Measurements from ENCODE around the gene NRG3. TPM values are rescaled to one million over a fixed set of nuclear protein-coding genes. Genes with fewer than 3 reads are reported as not detected.
"Not testable (repeated sequence)": the region's sequence is repeated elsewhere in the genome, so short reads cannot be mapped to it uniquely, and the experiment has no call there.

The NRG3 gene
- total RNA-seq, 1 donor from 2014 or later: not detected

DNA sequence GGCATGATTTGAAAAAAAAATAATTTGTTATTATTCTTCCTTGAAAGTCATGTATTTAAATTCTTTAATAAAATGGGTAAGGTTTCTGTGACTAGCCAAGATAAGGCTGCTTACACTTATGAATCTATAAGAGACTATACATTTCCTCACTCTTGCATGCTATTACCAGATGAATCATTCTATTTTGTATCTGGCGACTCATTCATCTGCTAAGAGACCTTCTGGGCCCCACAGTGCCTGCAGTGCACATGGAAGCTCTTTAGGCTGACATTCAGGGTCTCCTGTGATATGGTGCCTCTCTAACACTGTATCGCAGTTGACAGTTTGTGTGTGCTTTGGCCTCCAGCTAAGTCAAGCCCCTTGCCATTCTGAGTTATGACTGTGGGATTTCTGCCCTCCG is 121.9 kb downstream of the NRG3 start:
- Mint-ChIP-seq H3K4me1 (ENCODE audit: low read depth) (no peaks in the 10 kb centered on the region), H3K36me3 (ENCODE audit: low read depth) (no peaks in the 10 kb centered on the region), H3K27ac (no peak overlapping the region), H3K4me3 (no peak overlapping the region), H3K9me3 (peaks cover 3% of the 10 kb centered on the region), H3K27me3 (ENCODE audit: insufficient read depth) (no peaks in the 10 kb centered on the region)
- intact Hi-C loops (cut with micrococcal nuclease): no loop called here
- no peak for DNase-seq (ENCODE audit: low spot score)

DNA sequence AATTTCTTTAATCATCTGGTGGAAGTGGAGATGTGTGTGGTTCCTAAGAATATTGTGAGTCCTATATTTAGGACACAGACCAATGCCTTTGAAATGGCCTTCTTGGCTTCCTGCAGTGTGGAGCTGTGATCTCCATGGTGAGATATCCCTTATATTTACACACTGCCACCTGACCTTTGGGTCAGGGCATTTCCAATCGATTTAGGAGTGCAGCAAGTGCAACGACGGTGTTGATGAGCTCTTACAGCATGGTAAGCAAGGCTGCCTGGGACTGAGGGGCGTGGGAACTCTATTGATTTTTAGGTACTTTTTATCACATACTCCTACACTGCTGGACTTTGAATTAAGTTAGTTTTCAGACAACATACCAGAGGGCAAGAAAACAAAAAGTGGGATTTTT is 146.0 kb downstream of the NRG3 start:
- Mint-ChIP-seq H3K27me3 (ENCODE audit: insufficient read depth) (no peaks in the 10 kb centered on the region), H3K4me1 (ENCODE audit: low read depth) (no peaks in the 10 kb centered on the region), H3K4me3 (no peak overlapping the region), H3K36me3 (ENCODE audit: low read depth) (no peaks in the 10 kb centered on the region), H3K9me3 (peaks cover 10% of the 10 kb centered on the region), H3K27ac (no peak overlapping the region)
- intact Hi-C loops (cut with micrococcal nuclease): no loop called here
- no peak for DNase-seq (ENCODE audit: low spot score)

DNA sequence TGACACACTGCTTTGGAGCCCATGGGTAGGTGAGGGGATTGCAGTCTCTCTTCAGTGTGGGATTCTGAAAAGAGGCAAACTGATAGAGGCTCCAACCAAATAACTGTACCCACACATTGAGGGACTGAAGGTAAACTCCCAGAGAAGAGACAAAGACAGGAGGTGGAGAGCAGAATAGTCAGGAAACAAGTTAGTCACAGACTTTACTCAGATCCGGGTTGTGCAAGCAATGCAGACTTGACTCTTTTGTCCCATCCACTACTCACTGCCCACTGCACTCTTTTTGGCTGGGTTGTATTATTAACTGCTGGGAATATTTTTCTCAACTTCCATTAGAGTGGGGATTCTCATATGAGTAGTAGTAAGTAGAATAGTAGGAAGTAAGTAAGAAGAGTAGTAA is 152.7 kb downstream of the NRG3 start:
- H3K4me3 Mint-ChIP-seq: no peak overlapping the region
- H3K27me3 Mint-ChIP-seq (ENCODE audit: insufficient read depth): no peaks in the 10 kb centered on the region
- no peaks in the 10 kb centered on the region for H3K4me1 Mint-ChIP-seq (ENCODE audit: low read depth)
- no peak for DNase-seq (ENCODE audit: low spot score)
- no peaks in the 10 kb centered on the region for H3K36me3 Mint-ChIP-seq (ENCODE audit: low read depth)
- intact Hi-C loops (cut with micrococcal nuclease): no loop called here
- peaks cover 6% of the 10 kb centered on the region for H3K9me3 Mint-ChIP-seq
- no peak overlapping the region for H3K27ac Mint-ChIP-seq

DNA sequence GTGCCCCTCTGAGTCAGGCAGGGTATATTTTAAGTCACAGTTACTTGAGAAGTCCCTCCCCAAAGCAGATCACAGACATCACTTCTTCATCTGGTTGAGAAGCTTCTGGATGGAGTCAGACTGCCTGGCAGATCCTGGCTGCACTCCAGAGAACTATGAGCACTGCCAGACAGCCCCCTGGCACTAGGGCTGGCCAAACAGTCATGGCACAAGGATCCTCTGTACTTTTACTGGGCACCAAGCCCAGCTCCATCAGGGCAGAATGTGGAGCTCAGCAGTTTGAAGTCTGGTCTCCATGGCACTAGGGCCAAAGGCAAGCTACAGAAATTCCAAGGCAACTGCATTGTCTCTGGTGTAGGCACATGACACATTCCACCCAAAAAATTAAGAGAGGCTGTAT is 162.1 kb downstream of the NRG3 start:
- H3K4me3 Mint-ChIP-seq: no peak overlapping the region
- H3K4me1 Mint-ChIP-seq (ENCODE audit: low read depth): no peaks in the 10 kb centered on the region
- H3K36me3 Mint-ChIP-seq (ENCODE audit: low read depth): no peaks in the 10 kb centered on the region
- no peak for DNase-seq (ENCODE audit: low spot score)
- no peak overlapping the region for H3K27ac Mint-ChIP-seq
- intact Hi-C loops (cut with micrococcal nuclease): no loop called here
- H3K9me3 Mint-ChIP-seq: no peaks in the 10 kb centered on the region
- no peaks in the 10 kb centered on the region for H3K27me3 Mint-ChIP-seq (ENCODE audit: insufficient read depth)

DNA sequence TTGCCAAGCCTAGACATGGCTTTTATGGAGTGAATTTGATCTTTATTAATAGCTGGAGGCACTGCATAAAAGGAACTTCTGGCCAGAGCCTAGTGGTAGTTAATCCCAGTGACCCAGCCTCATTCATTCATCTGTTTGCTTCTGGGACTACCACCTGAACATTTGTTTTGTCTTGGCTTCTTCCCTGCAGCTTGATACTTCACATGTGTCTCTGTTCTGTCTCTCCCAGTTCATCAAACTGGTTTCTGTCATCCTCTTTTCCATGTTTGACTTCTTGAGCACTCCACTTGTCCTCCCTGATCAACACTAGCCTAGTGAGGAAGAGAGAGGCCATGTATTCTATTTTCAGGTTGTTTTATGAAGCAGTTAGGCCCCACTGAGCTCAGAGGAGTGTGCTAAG is 163.6 kb downstream of the NRG3 start:
- intact Hi-C loops (cut with micrococcal nuclease): no loop called here
- no peaks in the 10 kb centered on the region for H3K9me3 Mint-ChIP-seq
- no peak overlapping the region for H3K4me3 Mint-ChIP-seq

DNA sequence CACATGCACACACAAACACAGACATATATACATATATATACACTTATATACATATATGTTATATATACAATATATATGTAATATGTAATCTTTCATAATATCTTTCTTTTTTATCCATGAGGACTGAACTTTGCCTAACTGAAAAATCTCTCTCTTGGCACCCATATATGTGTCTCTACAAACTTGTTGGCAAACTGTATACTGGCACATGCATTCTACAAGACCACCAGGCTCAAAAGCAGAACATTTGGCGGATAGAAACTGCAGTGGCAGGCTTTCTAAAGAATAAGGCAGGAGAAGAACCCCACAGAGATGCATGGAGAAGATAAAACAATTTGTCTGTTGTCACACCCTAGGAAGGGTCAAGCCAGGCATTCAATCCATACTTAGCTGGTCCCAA is 165.3 kb downstream of the NRG3 start:
- H3K27me3 Mint-ChIP-seq (ENCODE audit: insufficient read depth): no peaks in the 10 kb centered on the region
- H3K36me3 Mint-ChIP-seq (ENCODE audit: low read depth): no peaks in the 10 kb centered on the region
- DNase-seq (ENCODE audit: low spot score): no peak
- no peak overlapping the region for H3K4me3 Mint-ChIP-seq
- H3K4me1 Mint-ChIP-seq (ENCODE audit: low read depth): no peaks in the 10 kb centered on the region
- intact Hi-C loops (cut with micrococcal nuclease): no loop called here
- H3K9me3 Mint-ChIP-seq: no peaks in the 10 kb centered on the region
- no peak overlapping the region for H3K27ac Mint-ChIP-seq

More for the DNA sequence above, 163.6 kb downstream of the NRG3 start:
- H3K36me3 Mint-ChIP-seq (ENCODE audit: low read depth): no peaks in the 10 kb centered on the region
- H3K27me3 Mint-ChIP-seq (ENCODE audit: insufficient read depth): no peaks in the 10 kb centered on the region
- H3K4me1 Mint-ChIP-seq (ENCODE audit: low read depth): no peaks in the 10 kb centered on the region
- DNase-seq (ENCODE audit: low spot score): no peak
- H3K27ac Mint-ChIP-seq: no peak overlapping the region

DNA sequence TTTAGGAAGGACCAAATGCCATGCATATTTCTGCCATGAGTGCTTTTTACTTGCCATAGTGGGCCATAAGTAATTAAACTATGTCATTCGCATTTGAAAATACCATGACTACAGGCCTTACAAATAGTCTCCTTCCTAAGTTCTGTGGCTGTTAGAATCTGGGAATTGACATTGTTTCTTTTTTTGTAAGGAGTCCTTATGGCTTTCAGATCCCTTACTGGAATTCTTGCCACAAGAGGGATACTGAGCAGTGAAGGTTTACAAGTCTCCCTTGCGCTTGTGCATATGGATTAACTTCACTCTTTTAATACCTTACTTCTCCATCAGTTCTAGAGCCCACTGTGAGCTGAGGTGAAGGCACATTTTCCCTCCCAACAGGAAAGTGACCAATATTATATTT is 166.0 kb downstream of the NRG3 start:
- no peaks in the 10 kb centered on the region for H3K4me1 Mint-ChIP-seq (ENCODE audit: low read depth)
- H3K9me3 Mint-ChIP-seq: no peaks in the 10 kb centered on the region
- no peaks in the 10 kb centered on the region for H3K36me3 Mint-ChIP-seq (ENCODE audit: low read depth)
- no peak for DNase-seq (ENCODE audit: low spot score)
- H3K27me3 Mint-ChIP-seq (ENCODE audit: insufficient read depth): no peaks in the 10 kb centered on the region
- intact Hi-C loops (cut with micrococcal nuclease): no loop called here
- H3K27ac Mint-ChIP-seq: no peak overlapping the region
- no peak overlapping the region for H3K4me3 Mint-ChIP-seq

DNA sequence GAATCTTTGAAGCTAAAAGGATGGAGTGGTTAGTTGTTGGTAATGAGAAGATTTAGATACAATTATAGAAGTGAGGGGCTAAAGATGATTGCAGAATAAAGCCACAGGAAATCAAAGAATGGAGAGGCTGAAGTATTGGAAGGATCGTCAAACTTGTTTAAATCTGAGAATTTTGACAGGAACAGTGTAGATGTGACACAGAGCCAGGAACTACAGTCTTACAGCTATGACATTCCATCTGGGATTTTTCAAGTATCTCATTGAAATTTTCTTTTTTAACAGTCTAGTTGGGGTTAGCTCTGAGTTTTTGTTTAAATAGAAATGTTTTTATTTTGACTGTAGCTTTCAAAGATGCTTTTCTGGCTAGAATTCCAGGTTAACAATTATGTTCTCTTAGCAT is 181.4 kb downstream of the NRG3 start:
- Mint-ChIP-seq H3K4me3 (no peak overlapping the region), H3K27me3 (ENCODE audit: insufficient read depth) (no peaks in the 10 kb centered on the region), H3K4me1 (ENCODE audit: low read depth) (no peaks in the 10 kb centered on the region), H3K36me3 (ENCODE audit: low read depth) (no peaks in the 10 kb centered on the region), H3K27ac (no peak overlapping the region), H3K9me3 (no peaks in the 10 kb centered on the region)
- intact Hi-C loops (cut with micrococcal nuclease): no loop called here
- no peak for DNase-seq (ENCODE audit: low spot score)

DNA sequence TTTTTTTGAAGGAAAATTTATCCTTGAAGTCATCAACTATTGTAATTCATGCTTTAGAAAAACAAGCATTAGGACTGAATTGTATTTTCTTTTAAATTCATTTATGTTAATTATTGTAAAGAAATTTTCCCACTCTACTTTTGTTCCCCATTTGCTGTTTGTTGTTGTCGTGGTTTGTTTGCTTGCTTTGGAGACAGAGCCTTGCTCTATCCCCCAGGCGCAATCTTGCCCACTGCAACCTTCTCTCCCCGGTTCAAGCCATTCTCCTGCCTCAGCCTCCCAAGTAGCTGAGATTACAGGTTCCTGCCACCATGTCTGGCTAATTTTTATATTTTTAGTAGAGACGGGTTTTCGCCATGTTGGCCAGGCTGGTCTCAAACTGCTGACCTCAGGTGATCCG is 192.2 kb downstream of the NRG3 start:
- H3K4me3 Mint-ChIP-seq; intact Hi-C loops (cut with micrococcal nuclease); H3K27ac Mint-ChIP-seq; DNase-seq (ENCODE audit: low spot score); H3K27me3 Mint-ChIP-seq (ENCODE audit: insufficient read depth); H3K4me1 Mint-ChIP-seq (ENCODE audit: low read depth); H3K36me3 Mint-ChIP-seq (ENCODE audit: low read depth); H3K9me3 Mint-ChIP-seq: not testable (repeated sequence)

DNA sequence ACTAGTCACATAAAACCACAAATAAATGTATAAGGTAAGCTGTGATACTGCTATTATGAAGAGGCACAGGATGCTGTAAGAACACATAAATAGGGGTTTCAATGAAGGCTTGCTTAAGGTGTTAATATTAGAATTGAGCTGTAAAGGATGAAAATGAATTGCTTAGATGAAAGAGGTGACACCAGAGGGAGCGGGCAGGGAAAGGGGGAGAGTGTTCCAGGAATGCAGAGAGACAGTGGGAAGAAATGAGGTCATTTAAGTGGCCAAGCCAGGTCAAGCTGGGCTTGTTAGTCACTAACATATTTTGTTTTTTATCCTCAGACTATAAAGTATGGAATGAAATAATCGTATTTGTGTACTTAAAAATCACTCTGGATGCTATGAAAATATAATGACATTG is 193.5 kb downstream of the NRG3 start:
- DNase-seq (ENCODE audit: low spot score): no peak
- no peaks in the 10 kb centered on the region for H3K4me1 Mint-ChIP-seq (ENCODE audit: low read depth)
- H3K27ac Mint-ChIP-seq: no peak overlapping the region
- H3K4me3 Mint-ChIP-seq: no peak overlapping the region
- no peaks in the 10 kb centered on the region for H3K27me3 Mint-ChIP-seq (ENCODE audit: insufficient read depth)
- H3K36me3 Mint-ChIP-seq (ENCODE audit: low read depth): no peaks in the 10 kb centered on the region
- intact Hi-C loops (cut with micrococcal nuclease): no loop called here
- no peaks in the 10 kb centered on the region for H3K9me3 Mint-ChIP-seq

DNA sequence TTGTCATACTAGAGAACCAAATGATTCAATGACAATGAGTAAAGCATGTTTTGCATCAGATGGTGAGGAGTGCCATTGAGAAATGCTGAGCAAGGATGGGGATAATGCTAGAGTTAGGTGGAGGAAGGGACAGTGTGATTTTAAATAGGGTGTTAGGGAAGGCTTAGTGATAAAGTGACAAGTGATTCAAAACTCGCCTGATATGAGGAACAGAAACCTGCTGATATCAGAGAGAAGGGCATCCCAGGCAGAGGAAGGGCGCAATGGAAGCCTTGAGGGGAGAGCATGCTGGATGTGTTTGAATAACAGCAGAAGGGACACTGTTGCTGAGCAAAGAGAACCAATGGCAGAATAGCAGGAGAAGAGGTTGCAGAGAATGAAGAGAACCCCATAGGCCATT is 196.2 kb downstream of the NRG3 start:
- Mint-ChIP-seq H3K4me3 (no peak overlapping the region), H3K9me3 (peaks cover 3% of the 10 kb centered on the region), H3K4me1 (ENCODE audit: low read depth) (no peaks in the 10 kb centered on the region), H3K27ac (no peak overlapping the region), H3K36me3 (ENCODE audit: low read depth) (no peaks in the 10 kb centered on the region), H3K27me3 (ENCODE audit: insufficient read depth) (no peaks in the 10 kb centered on the region)
- DNase-seq (ENCODE audit: low spot score): no peak
- intact Hi-C loops (cut with micrococcal nuclease): no loop called here

DNA sequence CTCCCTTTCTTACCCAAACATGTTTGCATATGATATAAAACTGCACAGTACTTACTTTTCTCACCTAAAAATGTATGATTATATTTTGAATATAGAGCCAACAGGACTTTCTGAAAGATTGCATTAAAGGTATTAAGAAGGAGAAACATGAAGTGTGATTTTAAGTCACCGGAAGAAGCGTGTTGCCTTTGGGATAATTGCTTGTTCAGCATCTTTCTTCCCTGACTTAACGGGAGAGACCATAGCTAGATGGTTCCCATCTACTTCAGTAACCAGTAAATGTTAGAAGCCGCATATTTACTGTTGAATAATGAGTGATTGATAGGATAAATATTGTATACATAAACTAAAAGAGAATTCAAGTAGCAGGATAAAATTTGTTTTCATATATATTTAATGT is 197.1 kb downstream of the NRG3 start:
- Mint-ChIP-seq H3K27me3 (ENCODE audit: insufficient read depth) (no peaks in the 10 kb centered on the region), H3K4me1 (ENCODE audit: low read depth) (no peaks in the 10 kb centered on the region), H3K9me3 (peaks cover 3% of the 10 kb centered on the region), H3K36me3 (ENCODE audit: low read depth) (no peaks in the 10 kb centered on the region), H3K4me3 (no peak overlapping the region), H3K27ac (no peak overlapping the region)
- intact Hi-C loops (cut with micrococcal nuclease): no loop called here
- no peak for DNase-seq (ENCODE audit: low spot score)

DNA sequence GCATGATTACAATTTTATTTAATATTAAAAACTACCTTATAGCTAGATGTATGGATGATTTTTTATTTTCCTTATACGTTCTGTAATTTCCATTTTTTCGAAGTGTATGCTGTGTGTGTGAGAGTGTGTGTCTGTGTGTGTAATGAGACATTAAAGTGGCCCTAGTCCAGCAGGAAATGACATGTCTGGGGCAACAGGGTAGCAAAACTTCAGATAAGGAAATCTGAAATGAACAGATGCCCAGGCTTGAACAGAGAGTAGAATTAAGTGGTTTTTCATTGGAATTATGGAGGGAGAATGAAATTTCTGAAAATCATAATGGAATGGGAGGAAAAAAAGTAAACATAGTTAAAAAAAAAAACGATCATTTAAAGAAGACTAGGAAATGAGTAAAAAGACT is 200.6 kb downstream of the NRG3 start:
- Mint-ChIP-seq H3K4me3 (no peak overlapping the region), H3K27me3 (ENCODE audit: insufficient read depth) (no peaks in the 10 kb centered on the region), H3K36me3 (ENCODE audit: low read depth) (no peaks in the 10 kb centered on the region), H3K4me1 (ENCODE audit: low read depth) (no peaks in the 10 kb centered on the region), H3K9me3 (peaks cover 7% of the 10 kb centered on the region), H3K27ac (no peak overlapping the region)
- intact Hi-C loops (cut with micrococcal nuclease): no loop called here
- DNase-seq (ENCODE audit: low spot score): no peak

DNA sequence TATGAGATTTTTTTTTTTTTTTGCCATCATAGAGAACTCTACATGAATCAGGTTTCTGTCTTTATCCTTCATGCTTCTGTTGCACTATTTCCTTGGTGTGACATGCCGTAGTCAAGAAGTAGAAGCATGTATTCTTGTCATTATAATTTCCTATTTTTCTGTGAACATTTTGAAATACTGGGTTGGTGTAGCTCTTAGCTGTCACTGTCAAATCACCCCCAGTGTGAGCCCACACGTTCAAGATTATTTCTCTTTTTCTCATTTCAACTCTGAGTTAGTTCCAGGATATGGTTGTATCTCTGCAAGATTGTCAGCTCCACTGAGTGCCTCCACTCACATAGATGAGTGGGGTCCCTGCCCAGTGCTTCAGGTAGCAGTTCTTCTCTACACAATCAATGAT is 209.5 kb downstream of the NRG3 start:
- no peaks in the 10 kb centered on the region for H3K9me3 Mint-ChIP-seq
- no peak overlapping the region for H3K27ac Mint-ChIP-seq
- H3K4me1 Mint-ChIP-seq (ENCODE audit: low read depth): no peaks in the 10 kb centered on the region
- H3K27me3 Mint-ChIP-seq (ENCODE audit: insufficient read depth): no peaks in the 10 kb centered on the region
- DNase-seq (ENCODE audit: low spot score): no peak
- H3K36me3 Mint-ChIP-seq (ENCODE audit: low read depth): no peaks in the 10 kb centered on the region
- intact Hi-C loops (cut with micrococcal nuclease): no loop called here
- no peak overlapping the region for H3K4me3 Mint-ChIP-seq

All from activated T-helper 1 cell treated with anti-CD3 and anti-CD28 coated beads, Interleukin-12 subunit alpha, Interleukin-12 subunit beta, Interleukin-2, Interleukin-4 antibody, amounts not matched to agents 30 ng/mL and 10 ng/mL and 1 ng/mL, durations not matched to agents 14 hours and 24 hours and 36 hours (primary cell).